T-helper 1 cell (primary cell): Measurements from ENCODE around the gene HRH2.
"Not testable (repeated sequence)": the region's sequence is repeated elsewhere in the genome, so short reads cannot be mapped to it uniquely, and the experiment has no call there.

Source experiments
- DNase-seq, 5 donors: peaks; one replicate each; pipeline ENCODE4 v3.0.0-alpha.2; 2012 to 2020

HRH2 gene

GRCh38 chr5:175717837-175718236 lies 60.0 kb downstream of the HRH2 start:
- no peak for DNase-seq

DNA sequence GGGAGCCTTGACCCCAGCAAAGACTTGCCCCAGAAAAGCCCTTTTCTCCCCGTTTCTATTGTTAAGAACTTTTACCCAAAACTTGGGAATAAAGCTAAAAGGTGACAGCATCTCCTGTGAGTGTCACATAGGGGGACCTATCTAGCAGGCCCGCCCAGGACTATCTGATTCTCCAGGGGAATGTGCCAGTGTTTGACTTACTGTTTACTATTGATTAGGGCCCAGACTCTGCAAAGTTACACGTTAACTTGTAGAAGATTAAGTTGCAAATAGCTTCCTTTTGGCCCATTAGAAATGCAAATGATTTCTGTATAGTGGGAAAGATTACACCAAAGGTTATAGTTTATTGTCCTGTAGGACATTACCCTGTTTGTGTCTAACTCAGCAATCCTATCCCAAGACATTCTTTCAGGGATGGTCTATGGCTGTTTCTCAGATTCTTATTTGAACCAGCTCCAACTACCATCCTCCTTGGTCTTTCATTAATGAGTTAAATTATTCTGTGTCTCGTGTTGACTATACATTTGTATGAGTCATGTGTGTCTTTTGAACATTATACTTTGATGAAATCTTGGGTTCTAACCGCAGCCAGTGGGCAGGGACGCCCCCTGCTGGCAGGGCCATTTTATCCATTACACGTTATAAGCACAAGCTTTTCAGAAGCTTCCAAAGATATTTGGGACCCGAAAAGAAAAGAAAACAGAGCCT lies 60.7 kb downstream of the HRH2 start:
- peak in 3 of 5 donors; percentile 31 to 59 (median 45) for DNase-seq

GRCh38 chr5:175719109-175719432 lies 61.2 kb downstream of the HRH2 start:
- DNase-seq, result not testable (repeated sequence)

GRCh38 chr5:175724314-175725275 lies 66.7 kb downstream of the HRH2 start:
- DNase-seq, result no peak

DNA sequence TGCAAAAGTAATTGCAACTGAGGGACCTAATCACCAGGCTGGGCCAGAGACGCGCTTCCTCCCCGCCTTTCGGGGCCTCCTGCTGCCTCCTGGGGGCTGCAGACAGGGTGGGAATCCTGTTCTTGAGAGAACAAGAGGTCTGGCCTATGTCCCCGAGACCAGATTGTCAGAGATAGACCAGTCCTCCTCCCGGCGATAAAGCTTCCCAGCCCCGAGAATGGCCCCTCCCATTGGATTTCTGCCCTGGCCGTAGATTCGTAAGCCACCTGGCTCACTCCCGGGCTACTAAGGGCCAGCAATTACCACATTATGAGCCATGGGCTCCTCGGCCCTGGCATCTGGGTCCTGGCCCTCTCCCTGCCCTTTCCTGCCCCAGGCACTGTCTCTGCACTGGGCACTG lies 70.4 kb downstream of the HRH2 start:
- no peak for DNase-seq

GRCh38 chr5:175728885-175729828 lies 71.3 kb downstream of the HRH2 start:
- no peak for DNase-seq

- peak; percentile 75 to 92 (median 81) for DNase-seq
Observed at GRCh38 chr5:175729829-175730277, 72.0 kb downstream of the HRH2 start.

- DNase-seq, result no peak
Observed at GRCh38 chr5:175731172-175731571, 73.3 kb downstream of the HRH2 start.

DNA sequence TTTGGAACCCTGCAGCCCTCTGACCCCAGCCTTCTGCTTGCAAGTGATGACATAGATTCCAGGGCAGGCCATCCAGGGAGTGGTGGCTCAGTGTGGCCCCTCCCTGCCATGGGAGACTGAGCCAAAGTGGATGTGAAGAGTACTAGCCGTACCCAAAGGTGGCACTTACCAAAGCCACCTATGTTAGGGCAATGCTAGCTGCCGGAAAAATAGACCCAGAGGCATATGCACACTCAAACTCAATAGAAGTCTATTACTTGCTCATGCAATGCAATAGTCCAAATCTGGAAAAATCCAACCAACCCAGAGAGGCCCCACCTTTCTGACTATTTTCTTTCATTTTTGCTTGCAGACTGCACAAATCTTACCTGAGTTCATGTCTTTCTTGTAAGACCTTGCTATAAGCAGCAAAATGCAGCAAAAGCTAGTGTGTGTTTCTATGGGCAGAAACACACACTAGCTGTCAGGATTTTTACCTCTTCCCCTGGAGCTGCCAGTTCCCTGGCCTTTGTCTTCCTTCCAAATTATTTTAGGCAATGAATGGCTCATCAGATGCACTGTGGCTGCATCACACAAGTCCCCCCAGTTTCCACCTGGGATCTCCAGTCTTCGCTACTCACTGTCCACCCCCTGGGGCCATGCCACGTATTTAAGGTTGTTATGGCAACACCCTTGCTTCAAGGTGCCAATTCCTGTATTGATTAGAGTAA lies 74.0 kb downstream of the HRH2 start:
- DNase-seq, result no peak

DNA sequence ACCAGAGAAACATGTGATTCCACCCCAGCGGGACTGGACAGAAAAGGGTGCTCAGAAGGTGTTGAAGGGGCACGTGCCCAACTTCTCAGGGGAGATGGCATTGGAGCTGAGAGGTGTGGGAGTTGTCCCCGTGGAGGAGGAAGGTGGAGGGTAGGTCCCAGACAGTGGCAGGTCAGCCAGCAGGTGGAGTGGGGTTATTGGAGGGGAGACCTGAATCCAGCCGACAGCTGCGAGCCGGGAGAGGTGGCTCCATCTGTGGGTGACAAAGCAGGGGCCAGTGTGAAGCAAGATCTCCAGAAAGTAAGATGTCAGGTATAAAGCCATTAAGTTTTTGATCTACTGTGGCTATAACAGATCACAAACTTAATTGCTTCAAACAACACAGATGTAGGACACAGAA lies 75.1 kb downstream of the HRH2 start:
- DNase-seq, result no peak

- no peak for DNase-seq
Observed at GRCh38 chr5:175734016-175734415, 76.1 kb downstream of the HRH2 start.

DNA sequence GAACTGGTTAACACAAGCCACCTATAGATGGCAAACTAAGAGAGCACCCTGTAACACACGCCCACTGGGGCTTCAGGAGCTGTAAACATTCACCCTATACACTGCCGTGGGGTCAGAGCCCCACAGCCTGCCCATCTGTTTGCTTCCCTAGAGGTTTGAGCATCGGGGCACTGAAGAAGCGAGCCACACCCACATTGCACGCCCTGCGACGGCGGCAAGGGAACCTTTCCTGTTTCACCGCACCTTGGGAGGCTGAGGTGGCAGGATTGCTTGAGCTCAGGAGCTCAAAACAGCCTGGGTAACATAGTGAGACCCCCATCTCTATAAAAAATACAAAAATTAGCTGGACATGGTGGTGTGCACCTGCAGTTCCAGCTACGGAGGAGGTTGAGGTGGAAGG lies 76.6 kb downstream of the HRH2 start:
- no peak for DNase-seq

DNA sequence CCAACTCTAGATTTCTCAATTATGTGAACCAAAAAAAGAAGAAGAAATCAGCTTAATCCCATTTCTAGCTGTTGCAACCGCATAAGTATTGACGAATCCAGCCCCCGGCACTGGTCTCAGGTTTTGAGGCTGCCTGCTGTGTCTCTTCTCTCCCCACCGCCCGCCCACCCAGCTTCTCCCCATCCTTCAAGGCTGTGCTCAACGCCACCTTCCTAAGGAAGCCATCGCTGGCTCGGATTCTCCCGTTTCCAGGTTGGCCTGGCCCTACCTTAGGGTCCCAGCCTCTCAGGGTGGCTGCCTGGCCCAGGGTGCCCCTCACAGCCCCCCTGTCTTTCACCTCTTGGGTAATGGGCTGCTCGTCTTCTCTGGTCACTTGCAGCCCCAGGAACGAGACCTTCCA lies 77.8 kb downstream of the HRH2 start:
- DNase-seq, result no peak

DNA sequence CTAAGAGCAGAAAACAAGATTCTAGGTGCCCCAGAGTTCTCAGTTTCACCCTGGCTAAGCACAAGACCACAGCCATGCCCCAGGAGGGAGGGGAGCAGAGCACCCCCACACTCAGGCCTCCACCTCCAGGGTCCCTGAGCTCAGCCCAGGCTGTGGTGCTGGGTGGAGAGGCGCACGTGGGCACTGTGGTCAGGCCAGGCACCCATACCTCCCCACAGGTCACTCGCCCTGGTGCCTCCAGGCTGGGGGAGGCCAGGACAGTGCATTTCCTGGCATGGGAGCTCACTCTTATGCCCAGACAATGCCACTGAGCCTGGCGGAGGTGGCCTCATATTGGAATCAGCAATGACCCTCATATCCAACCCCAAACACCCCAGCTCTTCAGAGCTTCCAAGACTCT lies 78.8 kb downstream of the HRH2 start:
- DNase-seq, result no peak

GRCh38 chr5:175737481-175737880 lies 79.6 kb downstream of the HRH2 start:
- no peak for DNase-seq

- DNase-seq, result no peak
Observed at GRCh38 chr5:175738126-175738525, 80.3 kb downstream of the HRH2 start.

GRCh38 chr5:175738602-175739133 lies 80.8 kb downstream of the HRH2 start:
- DNase-seq, result no peak

GRCh38 chr5:175740014-175740413 lies 82.1 kb downstream of the HRH2 start:
- DNase-seq, result no peak

- DNase-seq, result no peak
Observed at GRCh38 chr5:175741556-175741955, 83.7 kb downstream of the HRH2 start.

DNA sequence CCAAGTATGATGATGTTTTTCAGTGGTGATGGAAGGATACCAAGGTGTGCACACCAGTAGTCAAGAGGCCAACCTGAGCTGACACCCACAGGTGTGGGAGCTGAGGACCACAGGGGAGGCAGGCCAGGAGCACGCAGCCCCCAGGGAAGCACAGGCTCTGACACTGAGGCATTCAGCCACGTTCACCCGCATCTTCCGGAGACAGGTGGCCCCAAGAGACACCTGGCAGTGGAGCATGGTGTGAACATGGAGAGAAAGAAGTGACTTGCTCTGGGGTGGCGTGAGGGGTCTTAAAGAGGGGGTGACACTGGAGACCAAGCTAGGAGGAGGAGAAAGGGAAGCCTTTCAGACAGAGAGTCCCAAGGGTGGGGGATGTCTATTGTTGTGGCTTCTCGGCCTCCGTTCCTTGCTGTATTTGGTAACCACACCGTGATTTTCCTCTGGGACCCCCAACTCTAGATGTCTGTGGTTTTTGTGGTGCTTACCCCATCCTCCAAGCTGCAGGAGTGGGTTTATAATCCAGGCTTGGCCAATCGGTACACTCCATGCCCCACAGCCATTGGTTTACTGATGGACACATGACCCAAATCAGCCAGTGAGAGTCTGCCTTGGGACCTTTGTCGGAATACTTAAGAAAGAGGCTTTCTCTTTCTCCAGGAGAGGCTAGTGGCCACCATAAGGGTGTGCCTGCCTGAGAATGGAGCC lies 84.6 kb downstream of the HRH2 start:
- no peak for DNase-seq

GRCh38 chr5:175743676-175744210 lies 85.9 kb downstream of the HRH2 start:
- no peak for DNase-seq
